Suprapubic skin (tissue), 4 donors: ENCODE measurements around the gene SH3RF1.

Experiments
- EP300 ChIP-seq: sonication (generic); formaldehyde crosslinking; IDR thresholded peaks from one replicate; pipeline ENCODE4 v1.6.1; 2017; ENCODE audit warnings: antibody characterized with exemption
- POLR2A ChIP-seq, 2 donors: fragments of 450-650 bp; IDR thresholded peaks; one replicate each; pipeline ENCODE4 v1.6.1; 2017; ENCODE audit warnings: antibody characterized with exemption in 2 of 2, mild to moderate bottlenecking in 2 of 2, moderate library complexity in 2 of 2
- POLR2AphosphoS5 ChIP-seq, 3 donors: sonication (generic); formaldehyde crosslinking; IDR thresholded peaks; one replicate each; pipeline ENCODE4 v1.6.1; 2017; ENCODE audit warnings: antibody characterized with exemption in 3 of 3
- TF ChIP-seq, protein P1 (sequence below), 2 donors: fragments of 200-600 bp in 1 of 2; fragments of 450-650 bp in 1 of 2; sonication (generic) in 1 of 2; IDR thresholded peaks; one replicate each; pipeline ENCODE4 v1.5.1; 2016 to 2019; ENCODE audit warnings: antibody characterized with exemption in 2 of 2, mild to moderate bottlenecking in 1 of 2, moderate library complexity in 1 of 2

DNA sequence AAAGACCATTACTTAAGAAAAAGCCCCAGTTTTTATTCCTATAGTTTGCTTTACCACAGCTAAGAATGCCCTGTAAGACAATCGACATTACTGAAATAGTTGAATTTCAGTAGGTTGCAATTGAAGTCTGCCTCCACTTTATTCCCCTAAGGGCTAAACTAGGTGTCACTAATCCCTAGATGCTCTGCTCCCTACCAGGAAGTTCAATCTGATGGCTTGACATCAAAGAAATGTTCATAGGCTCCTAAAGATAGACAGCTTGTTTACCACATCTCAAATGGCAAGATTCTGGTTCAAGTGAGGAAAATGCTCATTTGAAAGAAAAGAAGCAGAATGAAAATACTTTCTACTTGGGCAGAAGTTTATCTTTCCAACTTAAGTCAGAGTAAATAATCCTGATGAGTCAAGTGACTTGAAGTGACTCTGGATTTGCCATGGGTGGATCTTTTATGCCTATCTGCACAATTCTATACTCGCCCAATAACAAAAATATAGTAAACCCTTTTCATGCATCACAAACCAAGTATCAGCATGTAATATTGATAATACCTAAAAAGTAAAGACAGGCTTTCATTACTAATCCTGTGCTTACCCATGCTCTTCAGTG is 117.2 kb downstream of the SH3RF1 start:
- TF ChIP-seq POLR2A (IDR thresholded peaks at IDR 0.05) (no peak), EP300 (no peak), POLR2AphosphoS5 (IDR thresholded peaks at IDR 0.05) (no peak)
- TF ChIP-seq, protein P1, sequence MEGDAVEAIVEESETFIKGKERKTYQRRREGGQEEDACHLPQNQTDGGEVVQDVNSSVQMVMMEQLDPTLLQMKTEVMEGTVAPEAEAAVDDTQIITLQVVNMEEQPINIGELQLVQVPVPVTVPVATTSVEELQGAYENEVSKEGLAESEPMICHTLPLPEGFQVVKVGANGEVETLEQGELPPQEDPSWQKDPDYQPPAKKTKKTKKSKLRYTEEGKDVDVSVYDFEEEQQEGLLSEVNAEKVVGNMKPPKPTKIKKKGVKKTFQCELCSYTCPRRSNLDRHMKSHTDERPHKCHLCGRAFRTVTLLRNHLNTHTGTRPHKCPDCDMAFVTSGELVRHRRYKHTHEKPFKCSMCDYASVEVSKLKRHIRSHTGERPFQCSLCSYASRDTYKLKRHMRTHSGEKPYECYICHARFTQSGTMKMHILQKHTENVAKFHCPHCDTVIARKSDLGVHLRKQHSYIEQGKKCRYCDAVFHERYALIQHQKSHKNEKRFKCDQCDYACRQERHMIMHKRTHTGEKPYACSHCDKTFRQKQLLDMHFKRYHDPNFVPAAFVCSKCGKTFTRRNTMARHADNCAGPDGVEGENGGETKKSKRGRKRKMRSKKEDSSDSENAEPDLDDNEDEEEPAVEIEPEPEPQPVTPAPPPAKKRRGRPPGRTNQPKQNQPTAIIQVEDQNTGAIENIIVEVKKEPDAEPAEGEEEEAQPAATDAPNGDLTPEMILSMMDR (IDR thresholded peaks at IDR 0.05), result no peak
